GM12892 (cell line): ENCODE data around the gene CHRNA10.

ENCODE experiments used
- POLR2A ChIP-seq: IDR thresholded peaks from 2 replicates; pipeline ENCODE4 v1.6.1; 2011; ENCODE audit warnings: low read depth, low read length, control low read depth
- POLR2AphosphoS5 ChIP-seq: IDR thresholded peaks from 2 replicates; pipeline ENCODE4 v1.6.1; 2011; ENCODE audit warnings: low read depth, low read length, control low read depth
- TAF1 ChIP-seq: IDR thresholded peaks from 2 replicates; pipeline ENCODE4 v1.6.1; 2011; ENCODE audit warnings: low read depth, mild to moderate bottlenecking, control low read depth, low read length, borderline replicate concordance

GRCh38 chr11:3667149-3668035 is 3.8 kb downstream of the CHRNA10 start:
- TF ChIP-seq POLR2A: no peak
- TF ChIP-seq POLR2AphosphoS5: no peak
- TF ChIP-seq TAF1: no peak
